HG02642 (cell line): ENCODE results near the gene CTBP2.
"Not testable (repeated sequence)": the region's sequence is repeated elsewhere in the genome, so short reads cannot be mapped to it uniquely, and the experiment has no call there.

Source experiments
- ATAC-seq: cut with Tn5 transposase; IDR thresholded peaks from one replicate; pipeline ENCODE4 v1.9.1; 2021; ENCODE audit warnings: mild to moderate bottlenecking; ENCODE audit not compliant: unreplicated experiment, poor library complexity

CTBP2 gene

DNA sequence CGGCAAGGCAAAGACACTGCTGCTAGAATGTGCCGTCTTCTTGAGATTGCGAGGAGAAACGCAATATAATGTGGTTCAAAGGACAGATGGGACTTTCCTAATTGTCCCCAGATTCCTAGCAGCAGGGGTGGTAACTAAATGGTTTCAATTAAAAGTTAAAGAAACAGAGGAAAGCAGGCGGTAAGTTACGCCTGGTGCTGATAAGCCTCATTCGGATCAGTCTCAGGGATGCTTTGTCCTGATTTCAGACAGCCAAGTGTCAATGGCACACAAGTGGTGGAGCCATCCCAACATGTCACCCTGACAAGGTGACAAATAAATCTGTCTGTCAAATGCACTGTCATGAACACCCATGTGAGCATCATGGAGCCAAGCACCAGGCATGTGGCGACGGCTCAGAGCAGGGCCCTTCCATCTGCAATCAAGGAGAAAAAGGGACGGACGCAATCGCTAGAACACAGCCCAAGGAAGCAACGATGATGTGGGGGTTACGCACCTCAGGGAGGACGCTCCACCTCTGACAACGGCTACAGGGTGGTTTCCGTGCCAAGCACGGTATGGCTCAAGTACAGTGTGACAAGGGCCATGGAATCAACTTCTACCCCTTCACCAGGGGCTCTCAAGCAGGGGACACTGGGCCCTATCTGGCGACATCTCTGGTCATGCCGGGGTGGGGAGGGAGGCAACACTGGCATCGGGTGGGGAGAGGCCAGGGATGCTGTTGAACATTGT is 66.2 kb downstream of the CTBP2 start:
- ATAC-seq, result no peak

DNA sequence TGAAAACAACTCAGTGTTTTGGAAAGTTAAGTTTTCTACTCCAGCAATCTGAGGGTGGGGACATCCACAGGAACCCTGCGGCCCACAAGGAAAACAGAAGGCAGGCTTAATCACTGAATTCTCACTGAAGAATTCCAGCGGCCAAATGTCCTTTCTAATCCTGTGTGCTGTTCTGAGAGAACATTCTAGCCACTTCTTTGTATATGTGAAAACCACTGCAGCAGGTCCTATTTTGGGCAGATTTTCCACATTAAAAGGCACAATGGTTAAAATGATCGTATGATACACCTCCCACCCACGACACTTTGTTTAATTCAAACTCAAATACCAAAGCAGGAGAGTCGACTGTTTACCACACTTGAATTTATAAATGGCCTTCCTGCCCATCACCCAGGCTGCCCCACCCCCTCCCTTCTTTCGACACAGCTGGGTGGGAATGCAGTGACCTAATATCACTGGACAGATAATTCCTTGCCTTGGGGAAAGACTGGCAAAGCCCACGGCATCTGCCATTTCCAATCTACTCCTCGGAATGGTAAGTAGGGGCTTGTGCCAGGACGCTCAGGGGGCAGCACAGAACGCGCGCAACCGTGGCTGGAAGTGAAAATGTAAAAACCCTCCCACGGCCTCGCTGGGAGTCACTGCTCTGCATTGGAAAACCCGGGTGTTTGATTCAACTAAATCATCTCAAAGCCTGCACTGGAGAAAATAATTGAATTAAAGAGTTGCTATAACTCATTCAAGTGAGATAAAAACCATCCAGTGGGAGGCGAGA is 67.0 kb downstream of the CTBP2 start:
- no peak for ATAC-seq

DNA sequence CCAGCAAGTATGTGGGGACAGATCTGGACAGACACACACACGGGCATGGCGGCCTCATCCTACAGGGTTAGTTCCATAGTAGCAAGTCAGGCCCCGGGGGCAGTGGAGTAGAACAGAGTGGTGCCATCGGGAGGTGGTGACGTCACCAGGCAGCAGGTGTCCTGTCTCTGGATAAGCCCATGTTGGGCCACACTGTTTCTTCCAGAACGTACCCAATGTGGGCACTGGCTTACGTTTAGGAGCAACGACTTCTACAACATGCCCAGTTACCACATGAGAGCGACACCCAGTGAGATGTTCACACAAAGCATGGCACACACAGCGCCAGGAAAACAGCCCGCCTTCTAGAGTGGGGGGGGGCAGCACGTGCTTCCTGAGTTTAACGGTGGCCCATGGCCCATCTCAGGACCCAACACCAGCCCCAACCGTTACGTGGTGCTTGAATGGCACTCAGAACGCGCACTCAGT is 67.8 kb downstream of the CTBP2 start:
- no peak for ATAC-seq

DNA sequence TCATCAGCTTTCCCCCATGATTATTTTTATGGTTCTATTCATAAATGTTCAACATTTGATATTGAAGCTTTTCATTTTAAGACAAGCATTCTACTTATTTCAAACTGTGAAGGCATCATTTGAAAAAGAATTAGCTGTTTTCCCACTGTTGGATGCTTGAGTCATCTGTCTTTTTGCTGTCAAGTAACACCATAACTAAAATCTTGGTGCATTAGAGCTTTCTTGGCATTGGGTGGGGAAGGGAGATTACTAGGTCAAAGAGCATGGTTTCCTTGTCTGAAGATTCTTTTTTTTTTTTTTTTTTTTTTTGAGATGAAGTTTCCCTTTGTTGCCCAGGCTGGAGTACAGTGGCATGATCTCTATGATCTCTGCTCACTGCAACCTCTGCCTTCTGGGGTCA is 68.5 kb downstream of the CTBP2 start:
- no peak for ATAC-seq

DNA sequence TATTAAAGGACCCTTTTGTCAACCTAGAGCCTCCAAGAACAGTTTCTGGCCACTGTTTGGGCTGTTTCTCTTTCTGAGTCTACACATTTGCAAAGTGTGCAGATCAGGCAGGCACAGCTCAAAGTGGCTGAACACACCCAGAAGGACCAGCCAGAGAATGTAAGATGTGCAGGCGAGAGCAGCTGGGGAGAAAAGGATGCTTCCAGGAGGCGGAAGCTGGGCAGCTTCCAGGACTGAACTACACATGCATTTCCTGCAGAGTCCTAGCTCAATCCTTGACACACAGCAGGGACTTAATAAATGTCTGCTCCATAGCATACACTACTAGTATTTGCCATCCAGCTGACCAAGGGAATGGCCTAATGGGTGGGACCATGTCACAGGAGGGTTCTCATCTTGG is 70.9 kb downstream of the CTBP2 start:
- no peak for ATAC-seq

DNA sequence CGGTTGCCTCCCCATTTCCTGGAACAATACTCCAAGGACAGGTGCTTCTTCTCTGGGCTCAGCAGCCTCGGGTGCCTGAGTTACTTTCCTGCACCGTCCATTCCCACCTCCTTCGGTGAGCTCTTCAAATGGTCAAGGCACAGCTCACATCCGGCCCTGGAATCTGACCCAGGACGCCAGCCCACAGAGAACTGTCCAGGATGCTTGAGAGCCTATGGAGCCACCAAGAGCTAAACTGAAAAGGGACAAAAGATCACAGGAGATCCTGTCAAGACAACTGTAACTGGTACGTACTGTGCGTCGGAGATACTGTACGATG is 72.5 kb downstream of the CTBP2 start:
- no peak for ATAC-seq

DNA sequence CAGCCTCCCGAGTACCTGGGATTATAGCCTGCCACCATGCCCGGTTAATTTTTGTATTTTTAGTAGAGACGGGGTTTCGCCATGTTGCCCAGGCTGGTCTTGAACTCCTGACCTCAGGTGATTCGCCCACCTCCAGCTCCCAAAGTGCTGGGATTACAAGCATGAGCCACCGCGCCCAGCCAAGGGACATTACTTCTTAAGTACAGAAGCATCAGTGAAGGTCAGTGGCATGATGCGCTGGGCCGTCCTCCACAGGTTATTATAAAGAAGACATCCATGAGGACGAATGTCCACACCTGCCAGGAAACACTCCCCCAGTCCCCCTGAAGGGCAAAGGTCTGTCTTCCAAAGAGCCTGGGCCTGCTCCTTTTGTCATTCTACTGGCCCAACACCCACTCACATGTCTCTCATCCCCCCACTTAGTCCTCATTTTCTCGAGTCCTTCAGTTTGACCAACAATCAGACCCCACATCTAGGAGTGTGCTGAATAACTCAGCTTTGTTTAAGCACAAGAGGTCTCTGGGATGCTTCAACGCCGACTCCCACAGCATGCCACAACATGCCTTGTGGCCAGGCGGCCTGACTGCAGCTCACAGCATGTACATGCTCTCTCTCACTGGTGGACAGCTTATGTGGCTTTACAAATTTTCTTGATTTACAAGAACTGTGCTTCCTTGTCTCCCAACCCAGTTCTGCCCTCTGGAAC is 73.0 kb downstream of the CTBP2 start:
- ATAC-seq, result no peak

DNA sequence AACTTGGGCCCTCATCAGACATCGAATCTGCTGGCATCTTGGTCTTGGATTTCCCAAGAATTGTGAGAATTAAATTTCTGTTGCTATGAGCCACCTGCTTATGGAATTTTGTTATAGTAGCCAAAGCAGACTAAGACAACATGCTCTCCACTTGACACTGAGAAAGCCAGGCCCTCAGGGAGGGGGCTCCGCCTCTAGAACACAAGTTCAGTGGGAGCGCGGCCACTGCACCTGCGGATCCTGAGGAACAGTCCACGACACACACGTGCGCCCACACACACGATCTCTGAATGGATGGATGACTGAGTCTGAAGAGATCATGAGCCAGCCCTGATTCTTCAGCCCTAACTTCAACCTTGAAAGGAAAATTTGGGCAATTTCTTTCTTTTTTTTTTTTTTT is 73.7 kb downstream of the CTBP2 start:
- no peak for ATAC-seq

DNA sequence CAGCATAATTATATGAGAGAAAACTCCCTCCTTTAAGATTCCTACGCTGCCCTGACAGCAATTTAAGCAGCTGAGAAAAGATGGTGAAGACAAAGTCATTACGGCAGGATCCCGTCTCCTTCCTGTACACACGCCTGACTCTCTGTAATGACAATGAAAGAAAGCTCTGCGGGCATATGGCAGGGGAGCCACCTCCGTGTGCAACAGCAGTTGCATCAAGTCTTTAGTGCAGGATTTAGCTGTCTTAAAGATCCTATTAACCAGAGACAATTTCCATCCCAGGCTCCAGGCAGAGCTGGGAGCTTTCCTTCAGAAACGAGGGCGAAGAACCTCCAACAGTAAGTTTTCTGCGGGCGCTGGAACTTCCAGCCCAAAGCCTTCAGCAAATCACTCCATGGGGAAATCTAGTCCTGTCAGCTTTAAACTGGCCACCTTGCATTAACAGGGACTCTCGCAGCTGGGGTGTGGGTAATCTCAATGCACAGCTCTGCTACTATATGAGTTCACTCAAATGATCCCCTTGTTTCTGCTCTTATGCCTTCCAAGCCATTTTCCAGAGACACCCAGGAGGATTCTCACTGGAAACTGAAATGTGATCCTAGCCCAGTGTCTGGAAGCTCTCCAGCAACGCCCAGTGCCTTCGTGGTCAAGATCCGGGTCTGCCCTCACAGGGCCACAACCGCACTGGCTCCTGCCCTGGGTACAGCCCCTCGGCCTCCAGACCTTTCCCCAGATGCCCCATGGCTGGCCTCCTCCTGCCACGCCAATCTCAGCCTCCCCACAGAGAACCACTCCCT is 74.9 kb downstream of the CTBP2 start:
- no peak for ATAC-seq

DNA sequence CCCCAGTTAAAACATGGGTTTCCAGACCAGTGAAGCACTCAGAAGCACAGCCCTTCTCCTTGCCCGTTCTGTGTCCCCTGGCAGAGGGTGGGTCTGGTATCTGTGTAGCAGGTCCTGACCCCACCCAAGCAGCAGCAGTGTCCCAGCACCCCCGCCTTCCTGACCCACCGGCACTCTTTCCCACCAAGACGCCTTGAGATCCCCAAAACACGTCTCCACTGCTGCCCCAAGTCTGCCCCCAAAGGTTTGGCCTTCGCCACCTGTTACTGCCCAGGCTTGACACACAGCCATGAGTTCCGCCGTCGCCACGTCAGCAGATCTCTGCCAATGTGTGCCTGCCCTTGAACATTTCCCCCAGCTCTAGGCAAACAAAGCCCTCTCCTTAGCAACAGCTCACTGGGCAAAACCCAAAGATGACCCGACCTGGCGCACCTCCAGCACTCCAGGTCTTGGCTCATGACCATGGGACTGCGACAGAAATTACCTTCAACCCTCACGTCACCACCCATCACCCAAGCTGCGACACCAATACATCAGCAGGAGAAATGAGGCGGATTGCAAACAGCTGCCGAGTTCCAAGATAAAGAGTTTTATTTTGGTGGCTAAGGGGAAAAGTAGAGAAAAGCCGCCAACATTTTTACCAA is 75.6 kb downstream of the CTBP2 start:
- ATAC-seq, result no peak

DNA sequence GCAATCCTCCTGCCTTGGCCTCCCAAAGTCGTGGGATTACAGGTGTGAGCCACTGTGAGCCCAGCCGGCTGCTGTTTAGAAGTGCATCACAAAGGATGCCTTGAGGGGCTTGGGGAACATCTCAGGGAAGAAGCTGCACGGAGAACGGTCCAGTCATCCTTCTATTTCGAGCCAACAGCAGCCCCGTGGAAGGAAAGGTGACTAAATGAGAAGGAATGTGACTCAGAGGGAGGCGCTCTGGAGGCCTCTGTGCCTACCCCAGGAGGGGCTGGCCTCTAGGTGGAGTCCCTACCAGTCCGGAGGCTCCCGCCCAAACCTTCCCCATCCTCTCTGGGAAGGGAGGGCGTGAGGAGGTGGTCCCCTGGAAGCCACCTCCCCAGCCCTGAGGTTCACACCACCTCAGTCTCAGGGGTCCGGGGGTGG is 76.2 kb downstream of the CTBP2 start:
- ATAC-seq, result no peak

DNA sequence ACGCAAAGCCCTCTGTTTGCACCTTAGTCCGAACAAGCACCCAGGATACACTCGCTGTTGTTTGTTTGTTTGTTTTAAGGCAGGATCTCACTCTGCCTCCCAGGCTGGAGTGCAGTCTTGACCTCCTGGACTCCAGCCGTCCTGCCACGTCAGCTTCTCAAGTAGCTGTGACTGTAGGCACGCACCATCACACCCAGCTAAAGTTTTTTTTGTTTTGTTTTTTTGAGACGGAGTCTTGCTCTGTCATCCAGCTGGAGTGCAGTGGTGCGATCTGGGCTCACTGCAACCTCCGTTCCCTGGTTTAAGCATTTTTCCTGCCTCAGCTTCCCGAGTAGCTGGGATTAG is 76.8 kb downstream of the CTBP2 start:
- ATAC-seq, result no peak

DNA sequence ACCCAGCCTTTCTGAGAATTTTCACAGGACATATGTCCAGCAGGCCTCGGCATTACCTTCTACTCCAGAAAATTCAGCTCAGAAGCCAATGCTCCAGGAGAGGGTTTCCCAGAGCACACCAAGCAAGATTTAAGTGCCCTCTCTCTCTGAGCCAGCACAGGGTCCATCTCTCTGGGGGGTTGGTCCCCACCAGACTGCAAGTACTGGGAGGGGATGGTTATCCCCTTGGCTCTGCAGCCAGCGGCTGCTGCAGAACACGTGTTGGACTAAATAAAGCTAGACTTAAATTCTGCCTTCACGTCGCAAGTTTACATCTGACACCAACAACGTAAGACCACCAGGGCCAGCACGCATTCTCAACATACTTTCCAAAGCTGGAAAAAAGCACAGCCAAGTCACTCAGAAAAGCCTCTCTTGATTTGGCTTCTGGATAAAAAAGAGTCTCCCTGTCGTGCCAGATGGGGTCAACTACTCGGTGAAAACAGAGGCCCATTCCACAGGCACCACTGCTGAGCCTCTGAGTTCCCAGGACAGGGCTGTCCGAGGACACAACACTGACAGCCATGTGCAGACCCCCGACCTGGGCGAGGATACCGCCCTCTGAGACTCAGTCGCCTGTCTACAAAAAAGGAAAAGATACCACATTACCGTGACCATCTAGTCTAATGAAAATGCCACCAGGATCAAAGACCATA is 77.3 kb downstream of the CTBP2 start:
- ATAC-seq, result no peak

DNA sequence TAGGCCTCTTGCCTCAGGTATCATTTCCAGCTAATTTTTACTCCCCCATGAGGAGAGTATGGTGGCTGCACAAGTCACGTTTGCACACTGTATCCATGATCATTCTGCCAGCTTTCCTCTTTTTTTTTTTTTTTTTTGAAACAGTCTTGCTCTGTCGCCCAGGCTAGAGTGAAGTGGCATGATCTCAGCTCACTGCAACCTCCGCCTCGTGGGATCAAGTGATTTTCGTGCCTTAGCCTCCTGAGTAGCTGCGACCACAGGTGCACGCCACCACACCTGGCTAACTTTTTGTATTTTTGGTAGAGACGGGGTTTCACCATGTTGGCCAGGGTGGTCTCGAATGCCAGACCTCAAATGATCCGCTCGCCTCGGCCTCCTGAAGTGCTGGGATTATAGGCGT is 77.9 kb downstream of the CTBP2 start:
- not testable (repeated sequence) for ATAC-seq

DNA sequence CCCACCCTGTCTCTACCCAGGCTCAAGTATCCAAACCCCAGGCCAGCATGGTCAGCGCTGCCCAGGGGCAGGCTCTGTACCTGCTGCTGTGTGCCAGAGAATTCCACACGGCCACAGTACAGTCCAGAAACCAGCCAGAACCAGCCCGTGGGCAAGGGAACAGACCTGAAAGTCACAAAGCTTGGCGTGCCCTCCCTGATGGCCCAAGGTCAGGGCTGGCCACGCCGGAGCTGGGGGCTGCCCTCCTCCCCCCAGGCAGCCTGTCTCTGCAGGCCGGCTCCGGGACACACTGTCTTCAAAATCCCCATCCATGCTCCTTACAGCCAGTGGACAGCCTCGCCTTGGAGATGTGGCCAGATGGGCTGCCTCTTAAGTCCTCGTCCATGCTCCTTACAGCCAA is 78.4 kb downstream of the CTBP2 start:
- ATAC-seq, result no peak

DNA sequence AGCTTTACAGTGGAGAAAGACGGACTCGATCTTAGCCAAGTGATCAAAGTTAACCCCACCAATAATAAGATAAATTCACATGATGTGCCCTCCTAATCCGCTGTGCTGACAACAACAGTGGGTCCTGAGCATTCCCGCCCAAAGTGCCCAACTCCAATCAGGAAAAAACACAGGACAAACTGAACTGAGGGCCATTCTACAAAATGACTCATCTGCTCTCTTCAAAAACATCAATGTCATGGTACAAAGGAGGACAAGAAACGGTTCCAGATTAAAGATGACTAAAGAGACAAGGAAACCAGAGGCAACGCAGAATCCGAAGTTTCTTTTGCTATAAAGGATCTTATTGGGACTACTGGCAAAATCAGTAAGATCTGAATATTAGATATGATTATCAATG is 79.4 kb downstream of the CTBP2 start:
- no peak for ATAC-seq

DNA sequence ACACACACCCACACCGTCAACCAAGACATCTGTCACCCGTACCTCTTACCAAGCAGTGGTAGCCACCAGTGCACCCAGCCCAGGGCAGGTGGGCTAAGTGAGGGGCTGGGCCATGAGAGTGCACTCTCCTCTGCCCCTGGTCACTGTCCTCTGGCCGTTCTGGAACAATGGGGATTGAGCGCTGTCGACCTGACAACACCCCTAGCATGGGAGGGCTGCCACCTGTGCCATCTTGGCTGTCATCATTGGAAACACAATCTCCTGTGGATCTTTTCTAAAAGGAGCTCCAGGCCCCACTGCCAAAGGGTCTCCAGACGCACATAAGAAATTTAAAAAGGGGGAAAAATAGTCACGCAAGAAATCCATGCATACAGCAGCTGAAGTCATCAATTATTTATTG is 80.1 kb downstream of the CTBP2 start:
- ATAC-seq, result no peak

DNA sequence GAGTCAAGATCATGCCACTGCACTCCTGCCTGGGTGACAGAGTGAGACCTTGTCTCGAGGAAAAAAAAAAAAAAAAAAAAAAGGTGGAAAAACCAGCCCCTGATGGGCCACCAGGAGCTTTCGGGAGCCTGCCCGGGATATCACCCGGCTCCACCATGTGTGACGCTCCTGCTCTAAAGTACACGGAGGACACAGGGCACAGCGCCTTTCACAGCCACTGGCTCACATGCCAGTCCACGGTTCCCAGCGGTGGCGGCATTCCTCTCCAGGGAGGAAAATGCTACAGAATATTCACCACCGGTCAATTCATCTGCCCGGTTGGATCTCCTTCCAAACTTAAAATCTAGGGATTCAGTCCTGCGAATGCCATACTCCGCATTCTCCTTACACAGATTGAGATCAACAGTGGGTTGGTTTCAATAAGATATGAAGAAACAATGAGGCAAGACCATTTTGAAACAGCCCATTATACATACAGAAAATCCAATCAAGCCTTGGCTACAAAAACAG is 81.2 kb downstream of the CTBP2 start:
- no peak for ATAC-seq

DNA sequence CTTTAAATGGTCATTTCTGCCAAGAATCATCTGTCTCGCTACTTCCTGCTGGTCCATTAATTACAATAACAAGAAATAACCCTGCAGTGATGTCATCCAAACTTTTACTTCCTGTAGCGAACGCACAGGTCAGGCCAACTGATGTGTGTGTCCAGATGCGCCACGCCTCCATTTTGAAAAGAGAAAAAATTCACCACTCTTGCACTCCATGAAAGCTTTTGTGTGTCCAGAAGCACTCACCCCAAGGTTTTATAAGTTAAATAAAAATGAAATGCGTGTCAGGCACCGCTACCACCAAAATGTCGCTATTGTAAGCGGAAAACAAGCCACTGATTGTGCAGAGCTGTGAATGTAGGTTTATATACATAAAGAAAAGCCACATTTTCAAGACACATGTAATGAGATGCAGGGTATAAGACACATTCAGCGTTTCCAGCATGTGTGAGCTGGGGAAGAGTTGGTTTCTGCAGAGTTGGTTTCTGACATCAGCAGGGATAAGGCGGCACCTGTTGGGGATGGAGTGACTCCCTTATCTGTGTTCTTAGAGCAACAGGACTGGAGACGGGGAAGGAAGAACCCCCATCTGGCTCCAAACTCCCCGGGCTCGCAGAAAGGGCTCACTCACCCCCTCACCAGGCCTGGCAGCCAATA is 83.3 kb downstream of the CTBP2 start:
- no peak for ATAC-seq
